ENCODE measurements around the gene CASKIN2. TPM values are rescaled to one million over a fixed set of nuclear protein-coding genes. Genes with fewer than 3 reads are reported as not detected.

Gene CASKIN2
- total and polyA plus RNA-seq, 10 of the 15 experiments (the other 5 are each of a cell fraction or from before 2014, with no cell fraction given), result 0.02 to 2.7 (median 0.44) TPM; not detected in 1

DNA sequence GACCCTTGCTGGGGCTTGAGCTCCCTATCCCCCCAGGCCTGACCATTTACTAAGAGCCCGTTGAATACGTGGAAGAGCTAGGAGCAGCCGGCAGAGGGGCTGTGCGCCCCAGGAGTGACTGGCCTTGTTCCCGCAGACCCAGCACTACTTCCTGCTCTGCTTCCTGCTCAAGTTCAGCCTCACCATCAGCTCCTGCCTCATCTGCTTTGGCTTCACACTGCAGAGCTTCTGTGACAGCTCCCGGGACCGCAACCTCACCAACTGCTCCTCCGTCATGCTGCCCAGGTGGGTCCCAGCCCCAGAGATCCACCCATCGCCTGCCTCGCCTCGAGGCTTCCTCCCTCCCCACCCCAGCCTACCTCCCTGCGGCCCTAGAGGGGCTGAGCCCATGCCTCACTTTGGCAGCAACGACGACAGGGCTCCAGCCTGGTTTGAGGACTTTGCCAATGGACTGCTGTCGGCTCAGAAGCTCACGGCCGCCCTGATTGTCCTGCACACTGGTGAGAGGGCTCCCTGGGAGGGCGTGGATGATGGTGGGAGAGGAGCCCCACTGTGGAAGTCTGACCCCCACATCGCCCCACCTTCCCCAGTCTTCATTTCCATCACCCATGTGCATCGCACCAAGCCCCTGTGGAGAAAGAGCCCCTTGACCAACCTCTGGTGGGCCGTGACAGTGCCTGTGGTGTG, 17.2 kb downstream of the CASKIN2 start:
- no TSS peak for BruUV-seq (replicated peaks)
- Histone ChIP-seq H3K4me2 (ENCODE audit: control insufficient read depth, insufficient read depth) (no peak overlapping the region), H3K27ac (ENCODE audit: control insufficient read depth, insufficient read depth) (no peak overlapping the region), H4K20me1 (ENCODE audit: control insufficient read depth, insufficient read depth) (no peaks in the 10 kb centered on the region), H3K36me3 (ENCODE audit: control insufficient read depth in 2 of 2, insufficient read depth in 2 of 2, low read length in 1 of 2) (peaks cover 7 to 11% of the 10 kb centered on the region in 2 experiments; a peak in 3 of 4 replicates), H3K4me3 (no peak overlapping the region), H3K9me3 (replicated peaks; ENCODE audit: control insufficient read depth, insufficient read depth, low read length) (no peaks in the 10 kb centered on the region), H2AFZ (ENCODE audit: control insufficient read depth, low read depth, low read length) (no peak overlapping the region), H3K4me1 (ENCODE audit: control insufficient read depth, insufficient read depth, low read length) (no peaks in the 10 kb centered on the region), H3K27me3 (replicated peaks in 1 of 2; ENCODE audit: control insufficient read depth in 2 of 2, insufficient read depth in 2 of 2, low read length in 1 of 2) (no peaks in the 10 kb centered on the region), H3K79me2 (ENCODE audit: control insufficient read depth, insufficient read depth, low read length) (no peaks in the 10 kb centered on the region), H3K9ac (ENCODE audit: control insufficient read depth, insufficient read depth, low read length) (no peak overlapping the region)
- 85% methylated on average over 21 of the region's 21 CpGs for WGBS (ENCODE audit: insufficient coverage, insufficient replicate concordance, low lambda C conversion rate, missing lambda C conversion rate)
- FAIRE-seq (no peak), DNase-seq (ENCODE audit: low read depth, low spot score) (no peak), ATAC-seq (no peak)
- ChIA-PET RAD21 (ENCODE audit: unreplicated experiment) (no interaction called here), CTCF (interaction anchor here (1.2 to 1.4 kb wide), 2 partner anchors 10 to 260 kb away, joined by 3 to 4 read pairs; no protein-coding TSS in a partner anchor), SMC1A (ENCODE audit: uncharacterized antibody, unreplicated experiment) (no interaction called here), POLR2A (interaction anchor here (0.5 to 1.2 kb wide), 2 partner anchors 42 to 282 kb away, joined by 3 read pairs; partner anchors contain the start of gene TMEM94)
- TF ChIP-seq POLR2A (IDR thresholded peaks at IDR 0.05; ENCODE audit: low read depth, low read length) (no peak), TARDBP (IDR thresholded peaks at IDR 0.05; ENCODE audit: borderline replicate concordance) (no peak), SRF (IDR thresholded peaks at IDR 0.05; ENCODE audit: low read depth in 2 of 2, low read length in 2 of 2) (no peak)
- in situ Hi-C loops (cut with MboI), result no loop called here
- intact Hi-C loops (cut with micrococcal nuclease; ENCODE audit: unreplicated experiment), result no loop called here

DNA sequence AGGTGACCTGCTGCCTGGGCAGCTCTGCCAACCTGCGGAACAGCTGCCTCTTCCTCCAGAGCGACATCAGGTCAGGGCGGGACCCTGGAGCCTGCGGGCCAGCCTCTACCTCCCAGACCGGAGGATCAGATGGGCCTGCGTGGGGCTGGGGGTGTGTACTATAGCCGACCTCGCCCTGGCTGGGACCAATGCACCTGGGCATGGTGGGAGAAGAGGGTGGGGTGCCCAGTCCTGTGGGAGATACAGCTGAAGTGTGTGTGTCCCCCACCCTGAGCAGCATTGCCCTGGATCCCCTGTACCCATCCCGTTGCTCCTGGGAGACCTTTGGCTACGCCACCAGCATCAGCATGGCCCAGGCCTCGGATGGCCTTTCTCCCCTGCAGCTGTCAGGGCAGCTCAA, 19.3 kb downstream of the CASKIN2 start:
- ChIA-PET SMC1A (ENCODE audit: uncharacterized antibody, unreplicated experiment) (no interaction called here), RAD21 (ENCODE audit: unreplicated experiment) (no interaction called here), CTCF (no interaction called here), POLR2A (no interaction called here)
- Histone ChIP-seq H3K9ac (ENCODE audit: control insufficient read depth, insufficient read depth, low read length) (no peak overlapping the region), H3K4me3 (no peak overlapping the region), H3K27me3 (replicated peaks in 1 of 2; ENCODE audit: control insufficient read depth in 2 of 2, insufficient read depth in 2 of 2, low read length in 1 of 2) (no peaks in the 10 kb centered on the region), H4K20me1 (ENCODE audit: control insufficient read depth, insufficient read depth) (no peaks in the 10 kb centered on the region), H3K9me3 (replicated peaks; ENCODE audit: control insufficient read depth, insufficient read depth, low read length) (no peaks in the 10 kb centered on the region), H3K4me1 (ENCODE audit: control insufficient read depth, insufficient read depth, low read length) (no peaks in the 10 kb centered on the region), H3K4me2 (ENCODE audit: control insufficient read depth, insufficient read depth) (no peak overlapping the region), H2AFZ (ENCODE audit: control insufficient read depth, low read depth, low read length) (no peak overlapping the region), H3K79me2 (ENCODE audit: control insufficient read depth, insufficient read depth, low read length) (no peaks in the 10 kb centered on the region), H3K27ac (ENCODE audit: control insufficient read depth, insufficient read depth) (no peak overlapping the region), H3K36me3 (ENCODE audit: control insufficient read depth in 2 of 2, insufficient read depth in 2 of 2, low read length in 1 of 2) (peaks cover 7 to 15% of the 10 kb centered on the region in 2 experiments; a peak in 3 of 4 replicates)
- intact Hi-C loops (cut with micrococcal nuclease; ENCODE audit: unreplicated experiment), result no loop called here
- in situ Hi-C loops (cut with MboI), result no loop called here
- BruUV-seq (replicated peaks), result no TSS peak
- ATAC-seq, result no peak
- DNase-seq (ENCODE audit: low read depth, low spot score), result no peak
- WGBS (ENCODE audit: insufficient coverage, insufficient replicate concordance, low lambda C conversion rate, missing lambda C conversion rate), result 96% methylated on average over 11 of the region's 11 CpGs
- no peak for FAIRE-seq
- TF ChIP-seq, protein P1, sequence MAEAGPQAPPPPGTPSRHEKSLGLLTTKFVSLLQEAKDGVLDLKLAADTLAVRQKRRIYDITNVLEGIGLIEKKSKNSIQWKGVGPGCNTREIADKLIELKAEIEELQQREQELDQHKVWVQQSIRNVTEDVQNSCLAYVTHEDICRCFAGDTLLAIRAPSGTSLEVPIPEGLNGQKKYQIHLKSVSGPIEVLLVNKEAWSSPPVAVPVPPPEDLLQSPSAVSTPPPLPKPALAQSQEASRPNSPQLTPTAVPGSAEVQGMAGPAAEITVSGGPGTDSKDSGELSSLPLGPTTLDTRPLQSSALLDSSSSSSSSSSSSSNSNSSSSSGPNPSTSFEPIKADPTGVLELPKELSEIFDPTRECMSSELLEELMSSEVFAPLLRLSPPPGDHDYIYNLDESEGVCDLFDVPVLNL (IDR thresholded peaks at IDR 0.05; ENCODE audit: low read depth, low read length), result no peak
- no peak for TF ChIP-seq WRNIP1 (IDR thresholded peaks at IDR 0.05; ENCODE audit: borderline replicate concordance, low read depth, low read length)
- no peak for TF ChIP-seq EZH2 (IDR thresholded peaks at IDR 0.05; ENCODE audit: borderline replicate concordance, control insufficient read depth, low read depth, low read length)
- TF ChIP-seq RB1 (IDR thresholded peaks at IDR 0.05; ENCODE audit: borderline replicate concordance), result no peak
- no peak for TF ChIP-seq GATAD2B (conservative IDR thresholded peaks at IDR 0.05; ENCODE audit: low read depth)
- TF ChIP-seq RELA (IDR thresholded peaks at IDR 0.05; ENCODE audit: borderline replicate concordance, partially characterized antibody), result no peak
- TF ChIP-seq BHLHE40 (IDR thresholded peaks at IDR 0.05; ENCODE audit: borderline replicate concordance in 1 of 2, low read depth in 2 of 2, low read length in 1 of 2), result no peak
- TF ChIP-seq, protein P2, sequence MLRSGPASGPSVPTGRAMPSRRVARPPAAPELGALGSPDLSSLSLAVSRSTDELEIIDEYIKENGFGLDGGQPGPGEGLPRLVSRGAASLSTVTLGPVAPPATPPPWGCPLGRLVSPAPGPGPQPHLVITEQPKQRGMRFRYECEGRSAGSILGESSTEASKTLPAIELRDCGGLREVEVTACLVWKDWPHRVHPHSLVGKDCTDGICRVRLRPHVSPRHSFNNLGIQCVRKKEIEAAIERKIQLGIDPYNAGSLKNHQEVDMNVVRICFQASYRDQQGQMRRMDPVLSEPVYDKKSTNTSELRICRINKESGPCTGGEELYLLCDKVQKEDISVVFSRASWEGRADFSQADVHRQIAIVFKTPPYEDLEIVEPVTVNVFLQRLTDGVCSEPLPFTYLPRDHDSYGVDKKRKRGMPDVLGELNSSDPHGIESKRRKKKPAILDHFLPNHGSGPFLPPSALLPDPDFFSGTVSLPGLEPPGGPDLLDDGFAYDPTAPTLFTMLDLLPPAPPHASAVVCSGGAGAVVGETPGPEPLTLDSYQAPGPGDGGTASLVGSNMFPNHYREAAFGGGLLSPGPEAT (IDR thresholded peaks at IDR 0.05; ENCODE audit: low read depth), result no peak
- TF ChIP-seq, protein P3, sequence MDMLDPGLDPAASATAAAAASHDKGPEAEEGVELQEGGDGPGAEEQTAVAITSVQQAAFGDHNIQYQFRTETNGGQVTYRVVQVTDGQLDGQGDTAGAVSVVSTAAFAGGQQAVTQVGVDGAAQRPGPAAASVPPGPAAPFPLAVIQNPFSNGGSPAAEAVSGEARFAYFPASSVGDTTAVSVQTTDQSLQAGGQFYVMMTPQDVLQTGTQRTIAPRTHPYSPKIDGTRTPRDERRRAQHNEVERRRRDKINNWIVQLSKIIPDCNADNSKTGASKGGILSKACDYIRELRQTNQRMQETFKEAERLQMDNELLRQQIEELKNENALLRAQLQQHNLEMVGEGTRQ (IDR thresholded peaks at IDR 0.05; ENCODE audit: borderline replicate concordance, low read depth, low read length), result no peak
- TF ChIP-seq, protein P4, sequence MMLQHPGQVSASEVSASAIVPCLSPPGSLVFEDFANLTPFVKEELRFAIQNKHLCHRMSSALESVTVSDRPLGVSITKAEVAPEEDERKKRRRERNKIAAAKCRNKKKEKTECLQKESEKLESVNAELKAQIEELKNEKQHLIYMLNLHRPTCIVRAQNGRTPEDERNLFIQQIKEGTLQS (IDR thresholded peaks at IDR 0.05; ENCODE audit: borderline replicate concordance, extremely low read depth, low read depth, low read length), result no peak

All from GM12878 (cell line).